GM12872 (cell line): ENCODE measurements around the gene SERPINA6.

Experiments
- TF ChIP-seq, protein P1 (sequence below): IDR thresholded peaks from 3 replicates; pipeline ENCODE4 v1.5.1; 2011; ENCODE audit warnings: low read depth, mild to moderate bottlenecking, low read length, moderate library complexity; ENCODE audit not compliant: insufficient read depth

SERPINA6 gene

DNA sequence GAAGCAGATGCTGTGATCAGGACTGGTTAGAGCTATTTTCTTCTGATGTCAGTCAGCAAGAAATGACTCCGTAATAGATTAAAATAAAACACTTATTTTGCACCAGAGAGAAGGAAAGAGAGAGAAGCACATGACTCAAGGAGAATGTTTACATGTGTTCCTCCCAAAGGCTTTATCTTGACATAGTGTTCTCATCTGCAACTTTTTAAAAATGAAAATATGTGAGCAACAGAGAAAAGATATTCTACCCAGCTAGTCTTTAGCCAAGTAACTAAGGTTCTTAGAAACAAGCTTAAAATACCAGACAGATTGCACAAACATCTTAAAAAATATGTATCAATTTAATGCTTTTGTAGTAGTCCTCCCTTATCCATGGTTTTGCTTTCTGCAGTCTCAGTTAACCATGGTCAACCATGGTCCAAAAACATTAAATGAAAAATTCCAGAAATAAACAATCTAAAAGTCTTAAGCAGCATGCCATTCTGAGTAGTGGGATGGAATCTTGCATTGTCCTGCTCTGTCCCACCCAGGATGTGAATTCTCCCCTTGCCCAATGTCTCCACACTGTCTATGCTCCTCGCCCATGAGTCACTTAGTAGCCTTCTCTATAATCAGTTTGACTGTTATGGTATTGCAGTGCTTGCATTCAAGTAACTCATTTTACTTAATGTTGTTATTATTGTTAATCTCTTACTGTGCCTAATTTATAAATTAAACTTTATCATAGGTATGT lies 40.0 kb downstream of the SERPINA6 start:
- TF ChIP-seq, protein P1, sequence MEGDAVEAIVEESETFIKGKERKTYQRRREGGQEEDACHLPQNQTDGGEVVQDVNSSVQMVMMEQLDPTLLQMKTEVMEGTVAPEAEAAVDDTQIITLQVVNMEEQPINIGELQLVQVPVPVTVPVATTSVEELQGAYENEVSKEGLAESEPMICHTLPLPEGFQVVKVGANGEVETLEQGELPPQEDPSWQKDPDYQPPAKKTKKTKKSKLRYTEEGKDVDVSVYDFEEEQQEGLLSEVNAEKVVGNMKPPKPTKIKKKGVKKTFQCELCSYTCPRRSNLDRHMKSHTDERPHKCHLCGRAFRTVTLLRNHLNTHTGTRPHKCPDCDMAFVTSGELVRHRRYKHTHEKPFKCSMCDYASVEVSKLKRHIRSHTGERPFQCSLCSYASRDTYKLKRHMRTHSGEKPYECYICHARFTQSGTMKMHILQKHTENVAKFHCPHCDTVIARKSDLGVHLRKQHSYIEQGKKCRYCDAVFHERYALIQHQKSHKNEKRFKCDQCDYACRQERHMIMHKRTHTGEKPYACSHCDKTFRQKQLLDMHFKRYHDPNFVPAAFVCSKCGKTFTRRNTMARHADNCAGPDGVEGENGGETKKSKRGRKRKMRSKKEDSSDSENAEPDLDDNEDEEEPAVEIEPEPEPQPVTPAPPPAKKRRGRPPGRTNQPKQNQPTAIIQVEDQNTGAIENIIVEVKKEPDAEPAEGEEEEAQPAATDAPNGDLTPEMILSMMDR: no peak

DNA sequence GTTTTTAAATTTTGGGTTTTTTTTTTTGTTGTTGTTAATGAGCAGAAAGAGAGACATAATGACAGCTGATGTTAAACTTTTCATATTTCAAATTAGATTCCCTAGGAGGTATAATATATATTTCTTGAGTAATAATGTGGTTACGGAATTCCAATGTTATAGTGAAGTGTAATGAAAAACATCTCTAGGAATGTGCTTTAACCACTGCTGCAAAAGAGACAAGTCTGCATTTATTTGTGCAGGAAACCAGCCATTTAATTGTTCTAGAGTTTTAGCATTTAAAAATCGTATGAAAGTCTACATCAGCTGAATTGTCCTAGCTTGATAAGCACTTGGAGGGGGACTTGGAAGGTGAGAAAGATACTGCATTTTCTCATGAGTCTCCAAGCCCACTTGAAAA lies 44.4 kb downstream of the SERPINA6 start:
- TF ChIP-seq, protein P1: no peak

DNA sequence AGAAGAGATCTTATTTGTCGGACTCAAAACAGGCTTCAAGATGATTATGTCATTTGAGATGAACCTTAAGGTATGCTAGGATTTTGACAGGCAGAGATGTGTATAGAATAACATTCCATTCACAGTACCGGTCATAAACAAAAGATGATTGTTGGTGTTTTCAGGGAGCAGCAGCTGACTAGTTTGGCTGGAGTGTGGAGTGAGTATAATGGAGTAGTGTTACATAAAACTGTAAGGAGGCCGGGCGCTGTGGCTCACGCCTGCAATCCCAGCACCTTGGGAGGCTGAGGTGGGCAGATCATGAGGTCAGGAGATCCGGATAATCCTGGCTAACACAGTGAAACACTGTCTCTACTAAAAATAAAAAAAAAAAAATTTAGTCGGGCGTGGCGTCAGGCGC lies 54.0 kb downstream of the SERPINA6 start:
- TF ChIP-seq, protein P1: no peak

DNA sequence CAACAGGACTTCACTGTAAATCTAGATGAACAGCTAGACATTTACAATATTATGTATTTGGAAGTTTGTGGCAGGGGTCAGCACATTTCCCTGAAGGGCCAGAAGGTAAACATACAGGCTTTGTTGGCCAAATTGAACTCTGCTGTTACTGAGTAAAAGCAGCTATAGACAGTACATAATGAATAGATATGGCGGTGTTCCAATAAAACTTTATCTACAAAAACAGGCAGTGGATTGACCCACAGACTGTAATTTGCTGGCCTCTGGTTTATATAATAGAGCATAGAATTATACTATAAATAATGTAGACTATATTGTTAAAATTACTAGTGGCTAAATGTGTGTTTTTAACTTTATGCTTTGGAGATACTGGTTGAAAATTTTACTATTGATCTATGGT lies 55.8 kb downstream of the SERPINA6 start:
- TF ChIP-seq, protein P1: no peak
